ENCODE data around the gene P2RY14.

P2RY14 gene

GRCh38 chr3:151318313-151318712 lies 40.0 kb upstream of the P2RY14 start:
- TF ChIP-seq ZFX (IDR thresholded peaks at IDR 0.05): no peak
- TF ChIP-seq, protein P1, sequence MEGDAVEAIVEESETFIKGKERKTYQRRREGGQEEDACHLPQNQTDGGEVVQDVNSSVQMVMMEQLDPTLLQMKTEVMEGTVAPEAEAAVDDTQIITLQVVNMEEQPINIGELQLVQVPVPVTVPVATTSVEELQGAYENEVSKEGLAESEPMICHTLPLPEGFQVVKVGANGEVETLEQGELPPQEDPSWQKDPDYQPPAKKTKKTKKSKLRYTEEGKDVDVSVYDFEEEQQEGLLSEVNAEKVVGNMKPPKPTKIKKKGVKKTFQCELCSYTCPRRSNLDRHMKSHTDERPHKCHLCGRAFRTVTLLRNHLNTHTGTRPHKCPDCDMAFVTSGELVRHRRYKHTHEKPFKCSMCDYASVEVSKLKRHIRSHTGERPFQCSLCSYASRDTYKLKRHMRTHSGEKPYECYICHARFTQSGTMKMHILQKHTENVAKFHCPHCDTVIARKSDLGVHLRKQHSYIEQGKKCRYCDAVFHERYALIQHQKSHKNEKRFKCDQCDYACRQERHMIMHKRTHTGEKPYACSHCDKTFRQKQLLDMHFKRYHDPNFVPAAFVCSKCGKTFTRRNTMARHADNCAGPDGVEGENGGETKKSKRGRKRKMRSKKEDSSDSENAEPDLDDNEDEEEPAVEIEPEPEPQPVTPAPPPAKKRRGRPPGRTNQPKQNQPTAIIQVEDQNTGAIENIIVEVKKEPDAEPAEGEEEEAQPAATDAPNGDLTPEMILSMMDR (conservative IDR thresholded peaks at IDR 0.05): no peak
- H3K27ac ChIP-seq: no peak overlapping the region

DNA sequence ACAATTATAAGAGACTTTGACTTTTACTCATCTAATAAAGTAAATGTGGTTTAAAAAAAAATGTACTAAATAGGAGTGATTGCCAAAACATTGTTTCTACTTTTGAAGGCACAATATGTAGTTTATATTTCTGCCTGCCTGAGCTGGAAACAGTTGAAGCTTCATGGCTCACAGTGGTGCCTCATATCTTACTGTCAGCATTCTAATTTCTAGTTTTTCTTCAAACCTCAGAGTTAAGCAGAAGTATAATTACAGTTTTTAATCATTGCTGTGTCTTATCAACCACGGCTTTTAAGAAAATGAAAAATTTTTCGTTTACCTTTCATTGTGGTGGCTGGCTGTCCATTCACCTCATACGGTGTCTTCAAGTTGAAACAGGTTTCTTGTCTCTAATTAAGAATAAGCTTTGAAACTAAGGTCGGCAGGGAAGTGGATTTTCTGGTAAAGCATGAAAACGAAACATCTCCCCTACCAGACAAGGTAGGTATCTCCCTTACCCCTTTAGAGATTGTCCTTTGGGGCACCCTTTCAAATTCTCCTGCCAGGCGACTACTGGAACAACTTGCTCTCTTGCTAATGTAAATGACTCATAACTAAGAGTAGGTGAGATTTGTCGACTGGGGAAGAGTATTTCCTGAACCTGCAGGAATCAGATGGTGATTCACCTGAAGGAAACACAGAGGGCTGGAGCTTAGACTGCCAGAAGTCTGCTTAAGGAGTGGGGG lies 38.1 kb upstream of the P2RY14 start, which contains the start of gene GPR87:
TSS of gene GPR87 (minus strand) at position 554 of the 725 bp plus-strand sequence. CDS start 16,720 bp downstream, outside the sequence.
- H3K27ac ChIP-seq: no peak within 1 kb of the TSS

GRCh38 chr3:151315846-151316245 lies 37.5 kb upstream of the P2RY14 start:
- no peak overlapping the region for H3K27ac ChIP-seq
- TF ChIP-seq, protein P1 (conservative IDR thresholded peaks at IDR 0.05): no peak
- no peak for TF ChIP-seq ZFX (IDR thresholded peaks at IDR 0.05)

More for the DNA sequence above, 38.1 kb upstream of the P2RY14 start, which contains the start of gene GPR87:
- TF ChIP-seq ZFX (IDR thresholded peaks at IDR 0.05): no peak
- TF ChIP-seq, protein P1 (conservative IDR thresholded peaks at IDR 0.05): no peak

- no peak for TF ChIP-seq ZFX (IDR thresholded peaks at IDR 0.05)
- TF ChIP-seq, protein P1 (conservative IDR thresholded peaks at IDR 0.05): no peak
- H3K27ac ChIP-seq: no peak overlapping the region
These were observed 36.8 kb upstream of the P2RY14 start for GRCh38 chr3:151315136-151315535.

DNA sequence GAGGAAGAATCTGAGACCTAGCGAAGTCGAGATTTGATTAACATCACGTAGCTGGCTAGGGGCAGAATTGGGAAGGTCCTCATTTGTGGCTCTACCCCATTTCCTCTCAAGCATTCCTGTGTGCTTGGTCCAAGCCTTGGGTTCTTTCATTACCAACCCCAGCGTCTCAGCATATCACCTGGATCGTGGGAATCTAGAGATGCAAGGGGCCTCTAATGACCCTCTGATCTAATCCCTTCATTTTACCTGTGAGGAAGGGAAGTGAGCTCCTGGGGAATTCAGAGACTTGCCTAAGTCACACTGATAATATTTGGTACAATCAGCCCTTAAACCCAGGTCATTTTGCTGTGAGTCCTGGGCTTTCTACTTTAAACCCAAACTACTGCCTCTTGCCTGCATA lies 36.3 kb upstream of the P2RY14 start:
- H3K27ac ChIP-seq: no peak overlapping the region
- no peak for TF ChIP-seq ZFX (IDR thresholded peaks at IDR 0.05)
- TF ChIP-seq, protein P1 (conservative IDR thresholded peaks at IDR 0.05): no peak

- TF ChIP-seq, protein P1 (conservative IDR thresholded peaks at IDR 0.05): no peak
- TF ChIP-seq ZFX (IDR thresholded peaks at IDR 0.05): no peak
- no peak overlapping the region for H3K27ac ChIP-seq
These were observed 35.8 kb upstream of the P2RY14 start for GRCh38 chr3:151314137-151314536.

- no peak overlapping the region for H3K27ac ChIP-seq
These were observed 34.6 kb upstream of the P2RY14 start for GRCh38 chr3:151312972-151313371.

More at GRCh38 chr3:151312972-151313371, 34.6 kb upstream of the P2RY14 start:
- TF ChIP-seq, protein P1 (conservative IDR thresholded peaks at IDR 0.05): no peak
- TF ChIP-seq ZFX (IDR thresholded peaks at IDR 0.05): no peak

Measured in C4-2B (cell line).